Measurements from ENCODE around the gene NME2.

NME2 gene

GRCh38 chr17:51153210-51154072, 12.8 kb upstream of the NME2 start, which contains the start of gene NME1:
NME1 (plus strand) TSS chr17:51153559; CDS start chr17:51155655, 2,096 bp downstream.
- peak; percentile 100 for DNase-seq

- no peak for DNase-seq
These were observed 12.0 kb upstream of the NME2 start for GRCh38 chr17:51154176-51154575.

- no peak for DNase-seq
These were observed 10.8 kb upstream of the NME2 start for GRCh38 chr17:51155416-51155815.

DNA sequence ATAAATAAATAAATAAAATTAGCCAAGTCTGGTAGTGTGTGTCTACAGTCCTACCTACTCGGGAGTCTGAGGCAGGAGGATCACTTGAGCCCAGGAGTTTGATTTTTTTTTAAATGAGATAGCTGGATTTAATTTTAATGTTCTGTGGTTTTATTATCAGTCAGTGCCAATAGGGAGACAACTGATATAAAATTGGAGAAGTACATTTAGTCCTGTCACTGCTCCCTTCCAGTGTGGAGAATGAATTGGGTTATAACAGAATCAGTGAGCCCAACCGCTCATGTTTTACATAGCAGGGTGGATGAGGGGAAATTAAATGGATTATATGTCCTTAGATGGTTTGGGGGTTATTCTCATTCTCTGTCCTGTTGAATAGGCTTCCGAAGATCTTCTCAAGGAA, 6.6 kb upstream of the NME2 start:
- no peak for DNase-seq

DNA sequence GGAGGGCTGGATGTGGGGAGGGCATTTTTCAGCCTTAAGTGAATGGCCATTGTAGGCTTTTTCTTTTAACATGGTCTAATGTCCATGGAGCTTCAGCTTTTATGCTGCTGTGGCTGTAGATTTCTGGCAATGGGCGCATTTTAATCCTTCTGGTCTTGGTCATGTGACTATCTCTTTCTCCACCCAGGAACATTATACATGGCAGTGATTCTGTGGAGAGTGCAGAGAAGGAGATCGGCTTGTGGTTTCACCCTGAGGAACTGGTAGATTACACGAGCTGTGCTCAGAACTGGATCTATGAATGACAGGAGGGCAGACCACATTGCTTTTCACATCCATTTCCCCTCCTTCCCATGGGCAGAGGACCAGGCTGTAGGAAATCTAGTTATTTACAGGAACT, 4.7 kb upstream of the NME2 start:
- DNase-seq: peak in 1 of 2 experiments; percentile 5

GRCh38 chr17:51164911-51165679, 1.1 kb upstream of the NME2 start:
- no peak for DNase-seq

DNA sequence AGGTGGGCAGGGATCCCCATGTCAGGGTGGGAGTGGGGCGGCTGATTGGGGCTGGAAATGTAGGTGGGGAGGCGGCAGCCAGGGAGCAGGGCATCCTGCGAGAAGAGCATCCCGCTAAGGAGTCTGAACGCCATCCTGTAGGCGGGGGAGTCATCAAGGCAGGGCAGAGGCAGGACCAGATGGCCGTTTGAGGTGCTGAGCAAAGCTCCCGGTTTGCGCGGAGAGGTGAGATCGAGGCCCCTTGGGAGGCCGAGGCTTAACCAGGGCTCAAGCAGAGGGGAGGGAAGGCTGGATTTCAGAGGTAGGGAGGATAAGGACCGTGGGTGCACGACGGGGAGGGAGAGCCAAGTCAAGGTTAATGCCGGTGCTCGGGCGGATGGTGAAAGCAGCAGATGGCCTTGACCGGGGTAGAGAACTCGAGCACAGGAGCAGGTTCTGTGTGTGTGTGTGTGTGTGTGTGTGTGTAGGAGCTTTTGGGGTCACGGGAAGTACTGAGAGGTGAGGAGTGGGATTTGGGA, 472 bp upstream of the NME2 start:
- no peak for DNase-seq

DNA sequence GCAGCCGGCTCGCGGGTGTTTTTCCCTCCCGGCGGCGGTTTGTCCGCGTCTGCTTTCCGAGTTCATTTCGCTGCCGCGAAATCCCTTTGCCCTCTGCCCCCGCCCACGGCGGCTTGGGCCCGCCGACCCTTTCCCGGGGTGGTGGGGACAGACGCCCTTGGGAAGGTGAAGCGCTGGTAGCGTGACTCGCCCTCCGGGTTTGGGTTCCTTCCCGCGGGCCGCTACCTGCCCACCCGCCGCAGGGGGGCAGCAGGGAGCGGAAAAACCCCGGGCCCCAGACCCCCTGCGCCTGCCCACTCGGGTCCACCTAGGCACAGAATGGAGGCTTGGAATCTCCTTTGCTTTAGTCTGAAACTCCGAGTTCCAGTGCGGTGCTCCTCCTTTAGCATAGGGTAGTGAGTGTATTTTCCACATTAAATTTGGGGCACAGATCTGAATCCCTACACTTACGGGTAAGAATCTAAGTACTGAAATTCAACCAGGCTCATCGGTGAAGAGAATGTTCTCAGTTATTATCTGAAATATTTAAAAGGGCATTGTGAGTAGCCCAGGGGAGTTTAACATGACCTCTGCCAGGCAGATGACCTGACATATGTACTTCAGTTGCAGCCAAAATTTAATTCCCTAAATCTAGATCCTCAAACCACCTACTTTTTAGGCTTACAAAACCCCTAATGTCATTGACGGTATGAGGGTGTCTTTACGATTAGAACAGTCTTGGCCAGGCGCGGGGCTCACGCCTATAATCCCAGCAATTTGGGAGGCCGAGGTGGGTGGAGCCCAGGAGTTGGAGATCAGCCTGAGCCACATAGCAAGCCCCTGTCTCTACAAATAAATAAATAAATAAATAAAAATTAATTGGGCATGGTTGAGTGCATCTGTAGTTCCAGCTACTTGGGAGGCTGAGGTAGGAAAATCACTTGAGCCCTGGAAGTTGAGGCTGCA, 1.0 kb downstream of the NME2 start:
- peak; percentile 85 to 87 for DNase-seq

DNA sequence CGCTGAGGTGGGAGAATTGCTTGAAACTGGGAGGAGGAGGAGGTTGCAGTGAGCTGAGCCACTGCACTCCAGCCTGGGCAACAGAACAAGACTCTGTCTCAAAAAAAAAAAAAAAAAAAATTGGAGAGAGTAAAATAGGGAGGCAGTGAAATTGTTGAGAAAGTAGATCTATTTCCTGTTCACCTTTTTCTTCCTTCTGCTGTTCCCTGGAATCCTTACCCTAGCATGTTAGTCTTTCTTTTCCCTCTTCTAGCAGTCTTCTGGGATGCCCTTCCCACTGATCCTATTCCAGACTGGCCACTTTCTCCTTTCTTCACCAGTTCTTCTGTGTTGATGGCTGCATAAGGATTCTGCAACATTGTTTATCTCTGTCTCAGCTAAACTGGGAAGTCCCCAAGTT, 3.1 kb downstream of the NME2 start:
- DNase-seq: peak in 1 of 2 experiments; percentile 15

DNA sequence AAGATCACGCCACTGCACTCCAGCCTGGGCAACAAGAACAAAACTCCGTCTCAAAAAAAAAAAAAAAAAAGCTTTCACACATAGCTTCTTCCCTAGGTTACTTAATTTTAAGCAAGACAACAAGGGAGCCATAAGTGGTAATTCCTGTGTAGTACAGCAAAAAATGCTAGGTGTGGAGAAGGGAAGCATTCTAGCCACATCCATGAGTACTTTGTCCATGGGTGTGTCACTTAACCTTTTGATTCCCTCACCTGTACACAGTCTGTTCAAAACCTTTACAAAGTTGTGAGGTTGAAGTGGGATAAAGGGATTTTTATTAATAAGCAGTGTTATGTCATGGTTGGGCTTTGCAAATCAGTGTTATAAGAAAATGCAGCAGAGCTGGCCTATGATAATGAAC, 4.5 kb downstream of the NME2 start:
- no peak for DNase-seq

DNA sequence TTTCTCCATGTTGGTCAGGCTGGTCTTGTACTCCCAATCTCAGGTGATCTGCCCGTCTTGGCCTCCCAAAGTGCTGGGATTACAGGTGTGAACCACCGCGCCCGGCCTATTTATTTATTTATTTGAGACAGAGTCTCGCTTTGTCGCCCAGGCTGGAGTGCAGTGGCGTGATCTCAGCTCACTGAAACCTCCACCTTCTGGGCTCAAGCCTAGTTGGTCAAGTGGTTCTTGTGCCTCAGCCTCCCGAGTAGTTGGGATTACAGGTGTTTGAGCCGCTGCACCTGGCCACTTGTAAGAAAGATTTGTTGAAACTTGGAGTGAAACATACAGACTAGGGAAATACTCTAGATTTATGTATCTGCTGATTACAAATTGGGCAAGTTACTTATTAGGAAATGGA, 5.8 kb downstream of the NME2 start:
- DNase-seq: peak in 1 of 2 experiments; percentile 19

DNA sequence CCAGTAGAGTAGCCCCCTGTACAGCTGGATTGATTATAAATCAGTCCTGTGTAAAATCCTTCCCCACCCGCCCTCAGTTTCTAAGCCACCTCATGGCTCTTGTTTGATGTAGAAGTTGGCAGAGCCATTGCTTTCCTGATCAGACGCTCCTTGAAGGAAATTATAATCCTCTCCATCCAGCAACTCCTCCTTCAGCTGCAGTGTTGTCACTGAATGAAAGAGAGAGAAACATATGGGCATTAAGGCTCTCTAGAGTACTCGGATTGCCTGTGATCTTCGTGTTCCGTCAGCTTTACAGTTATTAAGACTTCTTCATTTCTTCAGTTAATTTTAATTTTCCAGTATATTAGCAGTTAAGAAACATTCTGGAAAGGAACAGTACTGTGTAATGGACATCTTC, 14.3 kb downstream of the NME2 start:
- no peak for DNase-seq

- DNase-seq: no peak
These were observed 17.9 kb downstream of the NME2 start for GRCh38 chr17:51184124-51184523.

- DNase-seq: no peak
These were observed 19.6 kb downstream of the NME2 start for GRCh38 chr17:51185763-51186332.

DNA sequence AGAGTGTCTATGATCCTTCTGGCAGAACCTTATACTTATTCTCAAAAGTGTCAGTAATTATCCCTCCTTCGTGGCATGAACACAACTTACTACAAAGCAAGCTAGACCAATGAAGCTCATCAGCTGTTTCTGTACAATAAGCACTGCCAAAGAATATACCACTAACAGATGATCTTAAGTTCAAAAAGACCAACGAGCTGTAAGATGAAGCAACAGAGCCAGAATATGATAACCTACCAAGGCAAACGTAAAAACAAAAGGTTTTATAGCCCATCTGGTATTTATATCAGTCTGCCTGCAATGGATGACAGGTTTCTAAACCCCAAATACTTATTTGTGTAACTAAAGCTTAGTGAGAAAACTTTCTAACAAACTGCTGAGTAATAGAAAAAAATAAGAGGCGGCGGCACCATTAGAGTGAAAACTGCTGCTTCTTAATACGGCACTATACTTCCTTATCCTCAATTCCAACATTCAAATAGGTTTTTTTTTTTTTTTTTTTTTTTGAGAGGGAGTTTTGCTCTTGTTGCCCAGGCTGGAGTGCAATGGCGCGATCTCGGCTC, 22.1 kb downstream of the NME2 start:
- no peak for DNase-seq

GRCh38 chr17:51189162-51189561, 23.0 kb downstream of the NME2 start:
- no peak for DNase-seq

DNA sequence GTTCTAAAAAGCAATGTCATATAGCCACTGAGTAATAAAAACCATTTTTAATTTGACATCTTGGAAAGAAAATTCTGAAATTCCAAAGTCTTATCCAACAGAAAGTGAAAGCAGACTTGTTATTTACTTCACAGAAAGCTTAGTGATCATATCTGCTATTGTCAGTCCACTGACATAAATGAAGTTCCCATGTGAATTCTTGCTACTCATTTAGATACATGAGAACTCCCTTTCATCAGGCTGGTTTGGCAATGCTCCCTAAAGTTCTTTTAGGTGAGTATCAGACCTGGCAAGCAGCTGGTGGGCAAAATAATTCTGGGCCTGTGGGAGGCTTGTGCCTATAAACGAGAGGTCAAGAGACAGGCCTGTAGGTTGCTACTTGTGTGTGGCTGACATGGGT, 23.4 kb downstream of the NME2 start:
- no peak for DNase-seq

GRCh38 chr17:51191895-51192294, 25.7 kb downstream of the NME2 start:
- DNase-seq: no peak

- DNase-seq: no peak
These were observed 31.5 kb downstream of the NME2 start for GRCh38 chr17:51197754-51198153.

- DNase-seq: no peak
These were observed 34.1 kb downstream of the NME2 start for GRCh38 chr17:51200295-51200694.

- DNase-seq: no peak
These were observed 34.6 kb downstream of the NME2 start for GRCh38 chr17:51200846-51201245.

DNA sequence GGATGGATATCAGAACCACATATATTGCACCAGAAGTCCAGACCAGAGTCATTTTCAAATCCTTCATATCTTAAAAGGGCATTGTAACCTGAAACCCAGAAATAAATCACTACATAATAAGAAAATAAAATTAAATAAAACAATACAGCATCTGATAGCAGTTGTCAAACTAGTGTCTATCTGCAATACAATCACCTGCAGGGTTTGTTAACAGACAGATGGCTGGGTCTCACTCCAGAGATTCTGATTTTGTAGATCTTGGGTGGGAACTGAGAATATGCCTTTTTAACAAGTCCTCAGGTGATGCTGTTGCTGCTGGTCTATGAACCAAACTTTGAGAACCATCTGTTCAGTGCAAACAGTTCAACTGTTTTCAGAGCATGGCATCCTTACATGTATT, 37.6 kb downstream of the NME2 start:
- DNase-seq: no peak
